ENCODE data around the gene EEPD1. TPM values are rescaled to one million over a fixed set of nuclear protein-coding genes. Genes with fewer than 3 reads are reported as not detected.

EEPD1 gene
- total and polyA plus RNA-seq, 2 donors (not counting 3 experiments of a cell fraction or from before 2014, with no cell fraction given): 0.40 to 0.42 TPM

- H2AFZ ChIP-seq (ENCODE audit: low read depth, low read length): no peak overlapping the region
- intact Hi-C loops (cut with micrococcal nuclease): loop anchor here (10.0 kb wide), 1 partner anchor 223 kb away; no protein-coding TSS in a partner anchor
- no peaks in the 10 kb centered on the region for H4K20me1 ChIP-seq (replicated peaks; ENCODE audit: control insufficient read depth, extremely low read depth, insufficient read depth, low read length)
- CTCF ChIA-PET: no interaction called here
- H3K4me2 ChIP-seq (ENCODE audit: insufficient read depth, low read length): no peak overlapping the region
- no peak overlapping the region for H3K9ac ChIP-seq (replicated peaks; ENCODE audit: extremely low read depth, insufficient read depth, low read length)
- no peaks in the 10 kb centered on the region for H3K4me1 ChIP-seq (ENCODE audit: control insufficient read depth, extremely low read depth, insufficient read depth, low read length)
- POLR2A ChIA-PET: no interaction called here
- no peak for DNase-seq (ENCODE audit: low read depth, low spot score)
- no peak for FAIRE-seq
- dilution Hi-C loops (cut with MboI; ENCODE audit: extremely low pct_ligation_motif_present, low sequenced_read_pairs): no loop called here
- H3K9me1 ChIP-seq (replicated peaks; ENCODE audit: control insufficient read depth, extremely low read depth, insufficient read depth, low read length): no peaks in the 10 kb centered on the region
- no peaks in the 10 kb centered on the region for H3K36me3 ChIP-seq (ENCODE audit: control insufficient read depth in 2 of 2, extremely low read depth in 1 of 2, insufficient read depth in 2 of 2, low read length in 2 of 2)
- H3K27me3 ChIP-seq (ENCODE audit: control insufficient read depth in 2 of 2, insufficient read depth in 2 of 2, low read length in 2 of 2): peaks cover 0 to 4% of the 10 kb centered on the region in 2 experiments
- H3K79me2 ChIP-seq (ENCODE audit: control insufficient read depth, insufficient read depth, low read length): no peaks in the 10 kb centered on the region
- no peak overlapping the region for H3K27ac ChIP-seq (ENCODE audit: insufficient read depth, low read depth, low read length)
- H3K4me3 ChIP-seq (replicated peaks in 1 of 3; ENCODE audit: insufficient read depth in 1 of 3, low read depth in 1 of 3, low read length in 3 of 3): no peak overlapping the region
- BruUV-seq (replicated peaks): no TSS peak
- TF ChIP-seq EZH2 (IDR thresholded peaks at IDR 0.05; ENCODE audit: borderline replicate concordance, low read depth, low read length, severe bottlenecking) (no peak), POLR2AphosphoS5 (IDR thresholded peaks at IDR 0.05; ENCODE audit: insufficient read depth, low read depth, low read length) (no peak), GATA2 (IDR thresholded peaks at IDR 0.05; ENCODE audit: insufficient read depth, insufficient read length, low read depth, low read length) (no peak)
- TF ChIP-seq, protein P1, sequence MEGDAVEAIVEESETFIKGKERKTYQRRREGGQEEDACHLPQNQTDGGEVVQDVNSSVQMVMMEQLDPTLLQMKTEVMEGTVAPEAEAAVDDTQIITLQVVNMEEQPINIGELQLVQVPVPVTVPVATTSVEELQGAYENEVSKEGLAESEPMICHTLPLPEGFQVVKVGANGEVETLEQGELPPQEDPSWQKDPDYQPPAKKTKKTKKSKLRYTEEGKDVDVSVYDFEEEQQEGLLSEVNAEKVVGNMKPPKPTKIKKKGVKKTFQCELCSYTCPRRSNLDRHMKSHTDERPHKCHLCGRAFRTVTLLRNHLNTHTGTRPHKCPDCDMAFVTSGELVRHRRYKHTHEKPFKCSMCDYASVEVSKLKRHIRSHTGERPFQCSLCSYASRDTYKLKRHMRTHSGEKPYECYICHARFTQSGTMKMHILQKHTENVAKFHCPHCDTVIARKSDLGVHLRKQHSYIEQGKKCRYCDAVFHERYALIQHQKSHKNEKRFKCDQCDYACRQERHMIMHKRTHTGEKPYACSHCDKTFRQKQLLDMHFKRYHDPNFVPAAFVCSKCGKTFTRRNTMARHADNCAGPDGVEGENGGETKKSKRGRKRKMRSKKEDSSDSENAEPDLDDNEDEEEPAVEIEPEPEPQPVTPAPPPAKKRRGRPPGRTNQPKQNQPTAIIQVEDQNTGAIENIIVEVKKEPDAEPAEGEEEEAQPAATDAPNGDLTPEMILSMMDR (IDR thresholded peaks at IDR 0.05; ENCODE audit: extremely low read depth in 1 of 2, insufficient read depth in 1 of 2, low read depth in 1 of 2, low read length in 2 of 2): no peak
- no peaks in the 10 kb centered on the region for H3K9me3 ChIP-seq (replicated peaks; ENCODE audit: control insufficient read depth, insufficient read depth, low read length)
Observed at GRCh38 chr7:36207451-36208291, 54.6 kb downstream of the EEPD1 start.
